Placental epithelial cell (primary cell): Measurements from ENCODE around the gene IQCK. TPM values are rescaled to one million over a fixed set of nuclear protein-coding genes. Genes with fewer than 3 reads are reported as not detected.

Experiments used
- small RNA-seq: library from RNA; depleted of rRNA; stranded (forward); fragments of <200 nt; gene quantifications from one replicate; pipeline ENCODE3, GENCODE V24; 2012
- total RNA-seq: library from RNA; depleted of rRNA; stranded (reverse); fragments of >200 nt; gene quantifications from 2 replicates; pipeline ENCODE4 v1.2.3, GENCODE V29; 2012

Gene IQCK
- 7.0 and 9.0 TPM in 2 replicates for total RNA-seq

GRCh38 chr16:19717741-19718623 lies at the start of gene IQCK, which contains the start of gene KNOP1:
TSS of gene IQCK (plus strand) at chr16:19718271. CDS start at chr16:19718307, 36 bp downstream.
TSS of gene KNOP1 (minus strand) at chr16:19718227. CDS start at chr16:19715035, 3,192 bp downstream.

GRCh38 chr16:19884611-19885450 lies 166.8 kb downstream of the IQCK start, which contains the start of gene GPRC5B:
TSS of gene GPRC5B (minus strand) at chr16:19884848. CDS start at chr16:19872845, 12,003 bp downstream.

Small RNA genes lying within 50 kb of the gene (small RNA-seq; reads per million reads assigned to genes)
- gene LARP7P2 = not detected

Other genes with a start within 250 kb of the IQCK start
- gene GDE1, start 196.2 kb upstream of the IQCK start, total RNA-seq = 63.6 and 80.3 TPM in 2 replicates
- 7.2 and 15.3 TPM in 2 replicates for gene CCP110, start 194.3 kb upstream of the IQCK start, total RNA-seq
- 57.8 and 71.8 TPM in 2 replicates for gene VPS35L, start 162.6 kb upstream of the IQCK start, total RNA-seq
- 7.5 and 7.6 TPM in 2 replicates for gene KNOP1, start within 50 bp of the IQCK start, total RNA-seq
- gene GPRC5B, start 166.6 kb downstream of the IQCK start, total RNA-seq = 3.1 and 3.4 TPM in 2 replicates